ENCODE data around the gene TMEM260.
"Not testable (repeated sequence)": the region's sequence is repeated elsewhere in the genome, so short reads cannot be mapped to it uniquely, and the experiment has no call there.

TMEM260 gene

DNA sequence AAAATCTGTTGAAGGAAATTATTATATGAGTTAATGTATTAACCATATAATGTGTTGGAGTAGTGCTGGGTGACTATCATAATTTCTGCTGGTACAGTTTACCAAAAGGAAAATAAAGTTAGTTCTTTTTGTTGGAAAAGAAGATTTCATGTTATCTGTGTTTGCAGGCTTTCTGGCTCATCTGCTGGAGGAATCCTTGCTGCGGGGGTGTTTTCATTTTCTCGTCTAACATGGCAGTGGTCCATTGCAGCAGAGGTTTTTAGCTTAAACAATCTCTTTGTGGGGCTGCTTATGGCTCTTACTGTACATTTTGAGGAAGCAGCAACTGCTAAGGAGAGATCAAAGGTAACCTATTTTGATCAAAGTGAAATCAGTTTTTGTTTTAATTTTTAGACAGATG is 24.1 kb downstream of the TMEM260 start:
- no peak for DNase-seq

DNA sequence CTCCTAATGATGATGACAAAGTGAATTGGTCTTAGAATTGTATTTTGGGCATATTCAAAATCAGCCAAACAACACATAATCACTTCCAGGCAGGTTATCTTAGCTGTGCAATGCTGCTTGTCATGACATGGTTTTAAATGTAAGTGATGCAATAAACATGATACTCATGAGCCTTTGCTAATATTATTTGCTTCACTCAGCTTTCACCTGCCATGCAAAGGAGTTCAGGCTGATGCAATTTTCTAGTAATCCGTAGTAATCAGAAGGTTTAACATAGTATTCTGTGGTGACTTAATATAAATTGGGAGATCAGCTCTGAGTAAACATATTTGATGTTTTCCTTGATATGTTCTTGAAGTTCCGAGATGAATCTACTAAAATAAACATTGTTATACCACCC is 29.1 kb downstream of the TMEM260 start:
- DNase-seq: no peak

DNA sequence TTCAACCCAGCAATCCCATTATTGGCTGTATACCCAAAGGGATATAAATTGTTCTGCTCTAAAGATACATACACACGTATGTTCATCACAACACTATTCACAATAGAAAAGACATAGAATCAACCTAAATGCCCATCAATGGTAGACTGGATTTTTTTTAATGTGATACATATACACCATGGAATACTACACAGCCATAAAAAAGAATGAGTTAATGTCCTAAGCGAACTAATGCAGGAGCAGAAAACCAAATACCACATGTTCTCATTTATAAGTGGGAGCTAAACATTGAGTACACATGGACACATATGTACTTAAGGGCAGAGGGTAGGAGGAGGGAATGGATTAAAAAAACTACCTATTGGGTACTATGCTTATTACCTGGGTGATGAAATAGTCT is 32.1 kb downstream of the TMEM260 start:
- DNase-seq: not testable (repeated sequence)

DNA sequence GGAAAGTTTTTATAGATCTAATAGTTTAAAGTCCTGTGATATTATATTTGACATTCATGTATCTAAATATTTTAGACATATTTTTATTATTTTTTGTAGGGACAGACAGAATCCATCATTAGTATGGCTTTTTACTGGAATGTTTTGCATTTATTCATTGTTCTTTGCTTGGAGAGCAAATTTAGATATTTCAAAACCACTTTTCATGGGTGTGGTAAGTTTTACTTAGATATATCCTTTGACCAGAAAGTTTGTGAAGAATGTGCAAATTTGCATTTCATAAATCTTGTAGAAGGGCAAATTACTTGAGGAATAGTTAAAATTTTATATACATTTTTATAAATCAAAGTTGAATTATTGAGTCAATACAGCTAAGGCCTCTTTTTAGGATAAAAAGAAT is 37.5 kb downstream of the TMEM260 start:
- DNase-seq: no peak

DNA sequence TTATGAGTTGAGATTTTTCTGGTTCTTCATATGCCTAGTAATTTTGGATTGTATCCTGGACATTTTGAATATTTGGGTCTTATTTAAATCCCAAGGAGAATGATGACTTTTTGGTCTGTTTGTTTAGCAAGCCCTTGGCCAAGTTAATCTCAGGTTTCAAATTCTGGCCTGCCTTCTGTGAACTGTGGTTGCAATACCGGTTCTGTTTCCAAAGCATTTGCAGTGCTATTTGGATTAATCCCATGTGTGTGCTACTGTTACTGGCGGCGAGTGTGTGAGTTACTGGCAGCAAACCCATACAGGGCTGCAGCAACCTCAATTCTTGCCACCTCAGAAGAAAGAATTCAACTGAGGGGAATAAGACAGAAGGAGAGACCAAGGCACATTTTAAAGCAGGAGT is 51.1 kb downstream of the TMEM260 start:
- no peak for DNase-seq

DNA sequence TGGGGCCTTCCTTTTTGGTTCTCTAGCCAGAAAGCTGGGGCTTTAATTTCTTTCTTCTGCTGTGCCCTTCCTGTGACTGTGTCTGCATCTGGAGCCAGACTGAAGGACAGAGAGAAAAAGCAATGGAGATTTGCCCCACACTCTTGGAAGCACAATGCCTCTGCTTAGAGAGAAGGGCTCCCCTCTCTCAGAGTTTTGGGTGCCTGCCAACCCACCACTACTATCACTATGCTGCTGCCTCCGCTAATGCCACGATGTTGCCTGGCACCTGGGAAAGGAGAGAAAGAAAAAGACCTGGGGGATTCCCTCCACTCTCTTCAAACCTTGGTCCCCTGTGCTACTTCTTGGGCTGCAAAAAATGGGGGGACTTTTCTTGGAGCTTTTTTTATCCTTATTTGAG is 52.6 kb downstream of the TMEM260 start:
- no peak for DNase-seq

DNA sequence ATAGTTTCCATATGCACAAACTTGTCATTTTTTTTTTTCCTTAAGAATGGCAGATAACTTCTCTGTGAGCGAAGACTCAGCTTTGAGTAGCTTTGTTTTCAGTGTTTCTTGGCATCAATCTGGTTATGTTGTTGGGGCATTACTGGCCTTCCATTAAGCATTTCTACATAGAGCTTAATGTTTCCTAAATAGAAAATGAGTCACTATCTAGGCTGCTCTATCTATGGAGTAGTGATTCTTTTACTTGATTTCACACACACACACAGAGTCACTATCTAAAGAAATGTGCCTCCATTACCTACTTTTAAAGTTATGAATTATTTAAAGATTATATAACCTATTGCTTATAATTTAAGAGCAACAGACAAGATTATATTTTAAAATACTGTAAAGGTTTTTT is 53.9 kb downstream of the TMEM260 start:
- DNase-seq: no peak

DNA sequence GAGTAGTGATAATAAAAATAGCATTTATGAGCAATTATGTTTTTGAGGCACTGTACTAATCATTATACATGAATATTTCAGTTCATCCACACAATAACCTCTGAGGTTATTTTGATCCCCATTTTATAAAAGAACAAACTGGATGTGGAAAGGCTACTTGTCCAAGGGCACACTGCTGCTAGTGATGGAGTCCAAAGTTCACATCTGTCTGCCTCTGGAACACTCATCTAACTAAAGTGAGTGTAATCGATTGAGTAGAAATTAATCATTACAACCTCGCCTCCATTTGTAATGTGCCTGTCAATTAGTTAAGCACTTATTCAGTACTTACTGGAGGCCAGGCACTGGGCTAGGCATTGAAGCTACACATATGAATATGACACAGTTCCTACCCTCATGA is 55.4 kb downstream of the TMEM260 start:
- DNase-seq: no peak

DNA sequence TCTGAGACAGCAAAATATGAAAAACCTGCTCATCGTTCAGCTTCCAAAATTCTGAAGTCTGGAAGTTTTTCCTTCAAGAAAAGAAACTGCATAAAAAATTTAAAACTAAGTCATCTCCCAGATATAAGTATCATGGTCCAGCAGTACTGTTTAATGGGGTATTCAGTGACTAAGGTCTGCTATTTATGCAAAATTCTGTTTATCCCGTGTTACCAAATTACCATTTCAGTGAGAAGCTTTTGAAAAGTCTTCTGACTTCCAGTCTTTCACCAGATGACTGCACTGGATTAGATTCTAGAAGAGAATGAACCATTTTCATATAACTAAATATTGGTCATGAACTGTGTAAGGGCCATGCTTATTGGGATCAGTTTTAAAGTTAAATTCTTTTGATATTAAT is 67.9 kb downstream of the TMEM260 start:
- no peak for DNase-seq

DNA sequence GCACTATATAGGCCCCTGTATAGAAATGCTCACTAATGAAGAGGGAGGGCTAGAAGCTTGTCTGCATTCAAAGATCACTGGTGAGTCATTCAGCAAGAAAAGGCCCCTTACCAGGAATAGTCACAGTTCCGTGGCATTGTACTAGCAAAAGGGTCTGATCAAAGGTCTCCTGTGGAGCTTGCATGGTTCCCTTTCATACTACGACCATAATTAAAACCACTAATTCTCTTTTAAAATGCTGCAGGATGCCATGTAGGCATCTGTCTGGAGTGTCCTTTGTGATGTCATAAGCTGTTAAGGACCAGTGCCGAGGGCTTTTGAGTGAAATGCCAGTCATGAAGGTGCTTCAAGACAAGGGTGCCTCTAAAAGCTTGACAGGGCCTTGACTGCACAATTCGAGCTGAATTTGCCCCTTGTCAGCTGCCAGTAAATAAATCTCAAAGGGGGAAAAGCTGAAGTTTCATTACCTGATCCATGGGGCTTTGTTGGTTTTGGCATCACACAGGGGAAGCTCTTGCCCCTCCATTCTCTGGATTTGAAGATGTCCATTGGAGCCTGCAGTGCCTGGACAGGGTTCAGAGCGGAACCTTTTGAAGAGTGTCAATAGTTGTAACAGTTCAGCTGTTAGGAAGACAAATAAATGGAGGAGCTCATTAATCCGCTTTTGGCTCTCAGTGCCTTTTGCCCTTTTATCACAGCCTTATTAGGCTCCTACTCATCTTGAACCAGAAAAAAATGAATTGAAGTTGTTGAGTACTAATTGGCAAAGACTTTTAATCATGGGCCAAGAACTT is 69.1 kb downstream of the TMEM260 start:
- no peak for DNase-seq

DNA sequence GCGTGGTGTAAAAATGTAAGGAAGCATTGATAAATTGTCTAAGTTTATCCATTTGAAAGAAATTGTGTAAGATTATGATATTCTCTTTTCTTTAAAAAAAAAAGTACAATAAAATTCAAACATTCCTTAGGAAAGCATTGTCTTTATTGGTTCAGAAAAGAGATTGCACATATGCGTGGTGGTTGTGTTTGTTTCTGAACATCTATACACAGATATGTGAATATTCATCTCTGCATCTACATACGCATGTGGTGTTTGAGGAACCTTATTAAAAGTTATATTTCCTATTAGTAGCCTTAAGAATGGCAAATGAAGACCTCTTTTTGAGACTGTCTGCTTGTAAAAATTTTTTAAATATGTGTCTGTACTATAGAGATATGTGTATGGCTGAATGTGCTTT is 69.8 kb downstream of the TMEM260 start:
- no peak for DNase-seq

DNA sequence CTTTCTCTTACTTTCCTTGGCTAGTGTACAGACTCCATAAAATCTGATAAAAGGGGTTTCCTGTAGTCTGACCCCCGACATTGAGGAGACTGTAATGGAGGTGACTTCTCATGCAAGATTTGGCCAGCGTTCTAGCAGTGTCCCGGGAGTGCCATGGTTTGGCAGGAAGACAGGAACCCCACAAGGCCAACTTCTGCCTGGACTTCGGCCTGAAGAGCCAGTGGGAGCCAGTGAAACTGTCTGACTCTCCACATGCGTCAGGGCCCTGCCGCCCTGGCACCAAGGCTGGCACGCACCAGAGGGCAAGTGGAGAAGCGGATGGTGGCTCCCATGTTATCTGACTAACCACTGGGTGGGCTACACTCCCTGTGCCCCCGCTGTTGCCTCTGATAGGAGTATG is 70.5 kb downstream of the TMEM260 start:
- no peak for DNase-seq

DNA sequence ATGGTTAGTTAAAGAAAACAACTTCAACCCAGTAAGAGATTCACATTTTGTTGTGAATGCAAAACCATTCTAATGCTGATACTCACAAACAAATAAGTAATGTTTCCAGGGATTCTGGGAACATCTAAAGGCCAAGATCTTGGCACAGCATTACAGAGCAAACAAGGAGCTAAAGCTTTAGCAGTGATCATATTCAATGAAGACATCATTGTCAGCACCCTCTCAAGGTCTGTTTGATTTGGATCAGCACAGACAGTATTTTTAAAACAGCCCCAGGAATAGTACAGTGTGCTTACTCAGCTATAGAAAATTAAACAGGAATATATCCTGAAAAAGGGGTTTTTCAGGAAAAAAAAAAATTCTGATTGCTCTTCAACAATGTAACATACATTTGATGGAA is 71.4 kb downstream of the TMEM260 start:
- no peak for DNase-seq

DNA sequence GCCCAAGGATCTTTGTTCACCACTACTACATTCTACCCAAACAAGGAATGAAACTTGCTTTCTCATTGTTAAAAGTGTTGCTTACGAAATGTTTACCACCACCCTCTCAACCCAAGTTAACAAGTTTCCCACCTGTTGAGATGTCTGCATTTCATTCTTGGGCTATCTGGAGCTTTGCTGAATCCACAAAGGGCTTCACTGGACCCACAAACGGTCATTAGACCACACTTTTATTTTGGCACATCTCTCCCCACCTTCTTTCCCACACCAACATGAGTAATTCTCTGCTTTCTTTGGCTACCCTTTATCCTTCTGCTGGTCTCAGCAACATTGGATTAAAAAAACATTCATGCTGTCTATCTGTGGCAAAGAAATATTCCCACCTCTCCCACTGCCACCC is 78.0 kb downstream of the TMEM260 start:
- no peak for DNase-seq

DNA sequence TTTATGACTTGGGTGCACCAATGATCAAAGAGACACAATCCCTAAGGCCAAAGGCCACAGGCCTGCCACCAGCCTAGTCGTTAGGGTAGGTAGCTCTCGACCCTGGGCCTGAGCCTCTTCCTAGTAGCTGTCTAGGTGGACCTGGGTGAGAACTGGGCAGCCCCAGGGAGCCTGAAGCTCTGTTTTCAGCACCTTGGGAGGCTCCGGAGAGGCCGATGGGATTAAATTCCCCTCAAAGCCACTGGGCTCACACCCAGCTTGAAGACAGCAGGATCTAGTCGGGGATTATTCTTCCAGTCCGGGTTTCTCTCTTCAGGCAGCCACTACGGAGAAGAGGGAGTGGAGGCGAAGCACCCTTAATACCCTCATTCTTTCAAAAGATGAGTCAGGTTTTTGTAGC is 79.8 kb downstream of the TMEM260 start:
- DNase-seq: no peak

DNA sequence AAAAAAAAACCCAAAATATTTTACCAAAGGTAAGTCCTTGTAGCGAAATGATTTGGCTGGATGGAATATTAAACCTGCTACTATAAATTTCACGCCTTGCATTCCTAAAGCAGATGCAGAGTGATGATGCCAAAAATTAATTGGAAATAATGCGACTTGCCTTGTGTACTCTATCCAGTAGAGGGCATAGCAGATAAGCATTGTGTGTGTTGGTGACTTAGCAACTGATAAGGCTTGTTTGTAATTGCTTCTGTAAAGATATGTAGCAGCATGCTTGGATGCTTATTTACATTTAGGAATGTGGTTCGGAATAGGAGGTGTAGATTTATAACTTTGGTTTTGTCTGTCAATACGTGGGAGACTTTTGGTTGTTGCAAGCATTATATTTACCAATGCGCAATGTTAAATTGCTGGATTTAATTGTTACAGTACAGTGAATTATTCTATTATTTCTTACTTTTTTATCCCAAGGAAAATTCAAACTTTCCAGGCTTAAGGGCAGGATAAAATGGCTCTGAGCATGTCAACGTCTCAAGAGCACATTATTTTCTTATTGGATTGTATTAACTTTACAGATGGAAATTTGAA is 80.5 kb downstream of the TMEM260 start:
- DNase-seq: no peak

DNA sequence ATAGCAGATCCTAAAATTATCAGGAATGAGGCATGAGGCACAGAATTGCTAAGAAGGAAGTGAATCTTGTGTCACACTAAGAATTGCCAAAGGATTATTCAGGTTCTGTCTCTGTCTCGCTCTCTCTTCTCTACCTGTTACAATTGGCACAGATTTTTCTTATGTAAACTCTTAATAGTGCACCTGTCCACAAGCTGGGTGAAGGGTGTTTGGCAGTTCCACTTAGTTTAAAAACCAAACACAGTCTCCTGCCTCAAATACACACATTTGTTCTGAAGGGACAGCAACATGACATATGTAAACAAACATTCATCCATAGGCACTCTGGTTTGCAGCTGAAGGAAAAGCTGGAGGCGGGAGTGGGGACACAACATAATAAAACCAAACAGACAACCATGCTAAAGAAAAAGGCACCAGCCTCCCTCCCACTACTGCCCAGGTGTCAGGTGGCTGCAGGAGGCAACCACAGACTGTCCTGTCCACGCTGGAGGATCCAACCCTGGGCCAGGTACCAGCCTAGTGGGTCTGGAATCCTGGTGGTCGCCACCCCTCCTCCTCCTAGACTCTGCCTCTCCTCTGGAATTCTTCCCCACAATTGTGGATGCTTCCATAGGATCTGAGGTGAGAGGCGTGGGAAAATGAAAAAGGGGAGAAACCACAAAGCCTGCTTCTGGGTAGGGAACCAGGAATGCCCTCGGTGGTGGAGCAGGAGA is 81.2 kb downstream of the TMEM260 start:
- DNase-seq: no peak

DNA sequence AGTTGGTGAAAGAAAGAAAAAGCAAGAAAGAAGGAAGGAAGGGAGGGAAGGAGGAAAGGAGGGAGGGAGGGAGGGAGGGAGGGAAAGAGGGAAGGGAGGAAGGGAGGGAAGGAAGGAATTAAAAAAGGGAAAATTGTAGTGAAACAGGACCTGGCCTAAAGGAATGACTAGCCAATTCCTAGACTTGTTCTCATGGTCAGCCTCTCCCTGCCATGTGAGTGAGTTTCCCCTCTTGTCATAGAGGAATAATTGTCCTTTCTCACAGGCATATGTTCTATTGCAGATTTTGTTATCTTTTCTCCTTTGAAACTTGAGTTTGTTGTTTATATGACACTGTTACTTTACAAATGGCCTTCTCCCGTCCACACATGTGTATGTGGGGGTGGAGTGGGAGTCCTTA is 81.9 kb downstream of the TMEM260 start:
- no peak for DNase-seq

DNA sequence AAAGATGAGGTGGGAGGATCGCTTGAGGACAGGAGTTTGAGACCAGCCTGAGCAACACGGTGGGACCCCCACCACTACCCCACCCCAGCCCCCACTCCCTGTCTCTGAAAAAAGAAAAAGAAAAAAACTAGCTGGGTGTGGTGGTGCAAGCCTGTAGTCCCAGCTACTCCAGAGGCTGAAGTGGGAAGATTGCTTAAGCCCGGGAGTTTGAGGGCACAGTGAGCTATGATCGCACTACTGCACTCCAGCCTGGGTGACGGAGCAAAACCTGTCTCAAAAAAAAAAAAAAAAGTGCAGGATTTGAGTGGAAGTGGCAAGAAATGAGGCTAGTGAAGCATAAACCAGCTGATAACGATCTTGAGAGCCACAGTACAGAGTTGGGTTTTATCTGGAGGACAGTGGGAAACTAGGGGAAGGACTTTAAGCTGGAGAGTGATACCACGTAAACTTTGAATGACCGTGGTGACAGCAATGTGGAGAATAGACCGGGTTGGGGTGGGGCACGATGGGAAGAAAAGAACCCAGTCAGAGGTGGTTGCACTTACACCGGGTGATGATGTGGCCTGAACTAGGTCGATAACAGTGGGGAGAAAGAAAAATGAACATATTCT is 85.3 kb downstream of the TMEM260 start:
- no peak for DNase-seq

DNA sequence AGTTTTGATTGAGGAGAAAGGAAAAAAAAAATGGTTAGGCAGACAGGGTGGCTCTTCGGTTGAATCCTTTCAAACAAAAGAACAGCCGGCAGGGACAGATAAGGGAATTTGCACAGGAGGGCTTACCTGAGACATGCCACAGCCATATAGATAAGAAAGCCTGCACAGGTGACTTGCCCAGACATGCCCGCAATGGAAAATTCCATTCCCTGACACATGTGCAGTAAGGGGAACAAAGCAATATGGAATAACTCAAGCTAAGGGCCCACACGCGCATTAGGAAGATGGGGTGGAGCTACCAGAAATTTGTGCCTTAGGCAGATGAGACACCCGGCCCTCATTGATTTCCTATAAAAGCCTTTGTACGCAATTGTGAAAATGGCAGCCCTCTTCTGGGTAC is 86.7 kb downstream of the TMEM260 start:
- no peak for DNase-seq

DNA sequence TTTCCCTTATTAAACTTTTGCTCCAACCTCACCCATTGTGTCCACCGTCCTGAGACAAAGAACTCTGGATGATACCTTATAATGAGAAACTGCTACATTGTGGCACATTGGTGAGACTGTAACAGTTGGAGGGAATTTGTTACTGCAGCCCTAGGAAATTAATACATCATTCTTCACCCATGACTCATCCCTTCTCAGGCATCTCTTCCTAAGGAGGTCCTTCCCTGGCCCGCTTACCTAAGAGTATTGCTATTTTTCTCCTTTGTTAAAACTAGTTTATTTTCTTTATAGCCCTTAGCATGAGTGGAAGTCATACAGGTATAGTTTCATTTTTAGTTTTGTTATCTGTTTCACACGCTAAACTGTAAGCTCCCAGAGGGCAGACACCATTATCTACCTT is 87.1 kb downstream of the TMEM260 start:
- no peak for DNase-seq

DNA sequence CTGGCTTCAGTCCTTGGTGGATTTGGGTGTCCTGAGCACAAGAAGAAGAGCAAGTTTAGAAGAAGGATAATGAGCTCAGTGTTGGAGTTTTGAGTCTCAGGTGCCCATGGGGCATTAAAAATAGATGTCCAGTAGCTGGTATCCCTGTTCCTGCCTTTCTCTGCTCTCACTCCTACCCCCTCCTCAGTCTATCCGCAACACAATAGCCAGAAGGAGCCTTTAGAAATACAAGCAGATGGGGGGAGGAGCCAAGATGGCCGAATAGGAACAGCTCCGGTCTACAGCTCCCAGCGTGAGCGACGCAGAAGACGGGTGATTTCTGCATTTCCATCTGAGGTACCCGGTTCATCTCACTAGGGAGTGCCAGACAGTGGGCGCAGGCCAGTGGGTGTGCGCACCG is 87.7 kb downstream of the TMEM260 start:
- DNase-seq: not testable (repeated sequence)

DNA sequence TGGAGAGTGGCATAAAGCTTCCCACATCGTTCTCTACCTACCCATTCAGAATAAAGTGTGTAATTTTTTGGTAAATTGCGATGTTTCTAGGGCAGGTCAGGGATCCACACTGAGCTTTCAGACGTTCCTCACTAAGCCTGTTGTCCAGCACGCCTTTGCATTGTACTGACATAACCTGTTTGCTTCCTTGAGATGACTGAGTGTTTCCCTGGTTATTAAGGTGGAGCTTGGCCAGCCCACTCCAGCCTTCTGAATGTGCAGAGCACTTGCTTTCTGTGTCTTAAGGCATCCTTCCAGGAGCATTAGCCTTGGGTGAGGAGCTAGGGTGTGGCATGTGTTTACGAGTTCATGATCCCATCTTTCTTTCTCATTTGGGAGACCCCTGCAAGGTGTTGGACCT is 96.4 kb downstream of the TMEM260 start:
- DNase-seq: no peak

DNA sequence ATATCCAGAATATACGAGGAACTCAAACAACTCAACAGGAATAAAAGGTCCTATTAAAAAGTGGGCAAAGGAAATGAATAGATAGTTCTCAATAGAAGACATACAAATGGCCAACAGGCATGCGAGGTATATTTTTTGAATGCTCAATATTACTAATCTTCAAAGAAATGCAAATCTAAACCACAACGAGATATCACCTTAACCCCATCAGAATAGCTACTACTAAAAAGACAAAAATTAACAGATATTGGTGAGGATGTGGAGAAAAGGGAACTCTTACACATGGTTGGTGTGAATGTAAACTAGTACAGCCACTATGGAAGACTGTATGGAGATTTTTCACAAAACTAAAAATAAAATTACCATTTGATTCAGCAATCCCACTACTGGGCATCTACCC is 99.2 kb downstream of the TMEM260 start:
- no peak for DNase-seq
